ENCODE results near the gene ZFYVE27.

- TF ChIP-seq CTCF (IDR thresholded peaks at IDR 0.05) (no peak), POLR2A (IDR thresholded peaks at IDR 0.05) (no peak), EP300 (IDR thresholded peaks at IDR 0.05) (no peak), POLR2AphosphoS5 (IDR thresholded peaks at IDR 0.05) (peak in 2 of 4 donors; percentile 62 to 65)
Measured at GRCh38 chr10:97718178-97718577, 18.8 kb upstream of the ZFYVE27 start.

All from sigmoid colon (tissue), 4 donors.